Measurements from ENCODE around the gene ISCU.

DNA sequence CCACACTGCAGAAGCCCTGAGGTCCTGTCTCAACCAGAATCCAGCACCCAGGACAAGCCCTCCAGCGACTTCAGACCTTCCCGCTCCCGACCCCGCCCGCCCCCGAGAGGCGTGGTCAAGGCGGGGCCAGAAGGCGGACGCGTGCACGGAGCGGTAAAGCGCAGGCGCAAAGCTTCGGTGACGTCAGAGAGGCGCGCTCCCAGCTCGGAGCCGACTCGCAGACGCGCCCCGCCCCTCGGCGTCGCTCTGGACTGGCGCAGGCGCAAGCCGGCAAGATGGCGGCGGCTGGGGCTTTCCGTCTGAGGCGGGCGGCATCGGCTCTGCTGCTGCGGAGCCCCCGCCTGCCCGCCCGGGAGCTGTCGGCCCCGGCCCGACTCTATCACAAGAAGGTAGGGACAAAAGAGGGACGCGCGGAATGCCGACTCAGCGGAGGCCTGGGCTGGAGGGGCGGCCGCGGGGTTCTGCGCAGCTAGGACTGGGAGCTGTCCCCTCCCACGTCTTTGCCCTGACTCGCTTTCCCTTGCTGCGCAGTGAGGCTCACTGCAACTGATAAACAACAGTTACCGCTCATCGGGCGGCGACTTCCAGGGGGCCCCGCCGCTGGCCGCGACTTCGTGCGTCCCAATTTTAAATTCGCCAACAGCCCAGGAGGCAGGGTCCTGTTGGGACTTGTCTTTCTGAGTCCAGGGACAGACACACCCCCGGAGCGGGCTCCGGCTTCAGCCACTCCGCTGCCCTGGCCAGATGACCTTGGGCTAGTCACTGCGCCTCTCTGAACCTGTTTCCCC is at the start of gene ISCU:
- TF ChIP-seq, protein P1, sequence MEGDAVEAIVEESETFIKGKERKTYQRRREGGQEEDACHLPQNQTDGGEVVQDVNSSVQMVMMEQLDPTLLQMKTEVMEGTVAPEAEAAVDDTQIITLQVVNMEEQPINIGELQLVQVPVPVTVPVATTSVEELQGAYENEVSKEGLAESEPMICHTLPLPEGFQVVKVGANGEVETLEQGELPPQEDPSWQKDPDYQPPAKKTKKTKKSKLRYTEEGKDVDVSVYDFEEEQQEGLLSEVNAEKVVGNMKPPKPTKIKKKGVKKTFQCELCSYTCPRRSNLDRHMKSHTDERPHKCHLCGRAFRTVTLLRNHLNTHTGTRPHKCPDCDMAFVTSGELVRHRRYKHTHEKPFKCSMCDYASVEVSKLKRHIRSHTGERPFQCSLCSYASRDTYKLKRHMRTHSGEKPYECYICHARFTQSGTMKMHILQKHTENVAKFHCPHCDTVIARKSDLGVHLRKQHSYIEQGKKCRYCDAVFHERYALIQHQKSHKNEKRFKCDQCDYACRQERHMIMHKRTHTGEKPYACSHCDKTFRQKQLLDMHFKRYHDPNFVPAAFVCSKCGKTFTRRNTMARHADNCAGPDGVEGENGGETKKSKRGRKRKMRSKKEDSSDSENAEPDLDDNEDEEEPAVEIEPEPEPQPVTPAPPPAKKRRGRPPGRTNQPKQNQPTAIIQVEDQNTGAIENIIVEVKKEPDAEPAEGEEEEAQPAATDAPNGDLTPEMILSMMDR (conservative IDR thresholded peaks at IDR 0.05): no peak
- no peak for TF ChIP-seq EZH2 (IDR thresholded peaks at IDR 0.05; ENCODE audit: low read depth)

Measured in PC-9 (cell line).